RKO (cell line): Measurements from ENCODE around the gene FAM20C.

Source experiments
- DNase-seq: peaks from one replicate; pipeline ENCODE4 v3.0.0-alpha.2; 2016; ENCODE audit warnings: low spot score

FAM20C gene

DNA sequence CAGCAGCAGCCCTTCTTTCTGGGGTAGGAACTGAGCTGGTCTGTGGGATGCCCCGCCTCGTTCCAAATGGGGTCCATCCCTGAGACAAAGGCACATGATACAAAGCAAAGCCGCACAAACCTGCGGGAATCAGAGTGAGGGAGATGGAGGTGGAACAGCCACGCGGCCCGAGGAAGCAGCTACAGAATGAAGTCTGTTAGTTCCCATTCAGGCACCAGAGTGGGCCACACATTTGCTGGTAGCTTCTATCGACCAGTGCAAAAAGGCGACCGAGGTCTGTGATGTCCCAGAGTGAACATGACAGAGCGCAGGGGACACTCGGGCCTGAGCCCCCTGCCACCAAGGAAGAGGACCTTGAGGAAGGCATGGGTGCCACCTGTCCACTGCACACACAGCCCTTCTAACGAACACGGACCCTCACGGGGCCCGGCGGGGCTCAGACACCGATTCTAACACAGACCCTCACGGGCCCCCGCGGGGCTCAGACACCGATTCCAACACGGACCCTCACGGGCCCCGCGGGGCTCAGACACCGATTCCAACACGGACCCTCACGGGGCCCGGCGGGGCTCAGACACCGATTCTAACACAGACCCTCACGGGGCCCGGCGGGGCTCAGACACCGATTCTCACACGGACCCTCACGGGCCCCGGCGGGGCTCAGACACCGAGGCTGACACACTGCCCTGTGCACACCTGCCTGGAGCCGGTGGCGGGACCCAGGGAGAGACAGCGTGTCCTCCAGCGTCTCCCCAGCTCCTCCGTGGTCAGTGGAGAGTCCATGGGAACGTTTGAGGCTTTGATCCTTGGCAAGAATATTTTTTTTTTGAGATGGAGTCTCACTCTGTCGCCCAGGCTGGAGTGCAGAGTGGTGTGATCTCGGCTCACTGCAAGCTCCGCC, 32.8 kb upstream of the FAM20C start:
- no peak for DNase-seq

DNA sequence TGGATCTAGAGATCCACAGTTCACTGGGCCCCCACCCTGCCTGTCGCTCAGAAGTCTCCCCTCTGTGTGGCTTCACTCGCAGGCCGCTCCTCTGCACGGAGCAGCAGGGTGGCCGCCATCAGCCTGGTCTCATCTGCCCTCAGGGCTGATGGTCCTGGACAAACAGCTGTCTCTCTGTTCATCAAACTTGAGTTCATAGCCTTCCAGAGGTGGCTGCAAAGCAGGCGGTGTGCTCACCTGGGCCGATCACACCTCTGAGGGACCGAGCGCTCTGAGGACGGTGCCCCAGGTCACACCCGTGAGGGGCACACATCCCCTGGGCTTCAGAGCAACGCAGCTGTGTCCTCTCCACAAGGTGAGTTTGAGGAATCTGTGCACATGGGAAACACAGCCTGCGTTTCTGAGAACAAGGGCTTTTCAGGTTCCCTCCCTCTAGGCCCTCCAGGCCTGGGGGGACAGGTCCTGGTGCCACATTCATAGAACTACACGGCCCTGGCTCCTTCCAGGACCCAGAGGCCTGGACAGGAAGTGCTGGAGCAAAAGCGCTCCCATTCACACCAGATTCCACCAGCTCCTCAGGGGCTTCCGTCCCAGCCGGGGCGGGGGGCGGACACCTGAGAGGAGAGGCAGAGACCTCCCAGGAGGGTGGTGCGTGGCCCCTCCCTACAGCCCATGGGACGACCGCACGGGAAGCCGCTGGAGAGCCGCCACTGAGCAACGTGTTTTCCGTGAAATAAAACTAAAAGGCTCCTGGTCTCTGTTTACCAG, 31.2 kb upstream of the FAM20C start:
- no peak for DNase-seq

DNA sequence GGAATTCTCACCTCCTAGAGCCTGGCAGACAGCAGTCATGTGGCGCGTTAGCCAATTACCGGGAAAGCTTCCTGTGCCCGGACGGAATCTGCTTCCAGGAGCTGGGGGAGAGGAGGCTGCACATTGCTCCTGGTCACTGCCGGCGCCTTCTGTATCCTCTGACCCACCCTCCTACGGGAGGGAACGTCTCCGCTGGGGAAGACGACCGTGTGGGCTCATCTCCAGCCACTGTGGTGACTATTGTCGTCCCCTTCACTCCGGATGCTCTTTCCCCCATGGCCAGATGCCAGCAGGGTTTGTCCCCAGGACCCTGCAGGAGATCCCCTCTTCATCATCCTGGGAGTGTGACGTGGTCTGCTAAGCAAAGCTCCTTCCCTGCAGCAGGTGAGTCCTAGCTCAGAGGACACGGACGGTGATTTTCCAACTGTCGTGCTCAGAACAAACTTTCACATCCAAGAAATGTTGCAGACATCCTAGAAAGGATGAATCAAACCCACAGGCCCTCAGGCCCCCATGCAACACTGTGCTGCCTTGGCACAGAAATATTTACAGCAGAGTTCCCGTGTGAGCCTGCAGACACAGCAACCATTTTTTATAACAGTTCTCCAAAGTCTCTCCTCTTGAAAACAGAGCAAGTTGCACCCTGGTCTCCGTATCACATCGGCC, 29.6 kb upstream of the FAM20C start:
- DNase-seq, result no peak

DNA sequence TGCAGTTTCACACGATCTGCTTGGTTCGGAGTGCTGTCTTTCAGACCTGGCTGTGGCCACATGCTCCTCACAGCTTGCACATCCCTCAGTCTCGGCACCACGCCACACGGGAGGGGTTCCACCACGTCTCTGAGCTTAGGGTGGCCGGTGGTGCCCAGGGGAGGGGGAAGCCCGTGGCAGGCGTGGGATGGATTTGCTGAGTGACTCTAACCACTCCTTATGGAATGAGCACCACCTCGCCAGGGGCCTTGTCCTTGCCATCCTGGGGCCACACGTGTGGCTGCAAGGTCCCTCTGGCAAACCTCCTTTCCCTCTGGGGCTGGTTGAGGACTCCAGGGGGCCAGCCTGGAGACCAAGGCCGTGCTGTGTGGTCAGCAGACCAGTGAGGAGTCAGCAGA, 29.1 kb upstream of the FAM20C start:
- no peak for DNase-seq

DNA sequence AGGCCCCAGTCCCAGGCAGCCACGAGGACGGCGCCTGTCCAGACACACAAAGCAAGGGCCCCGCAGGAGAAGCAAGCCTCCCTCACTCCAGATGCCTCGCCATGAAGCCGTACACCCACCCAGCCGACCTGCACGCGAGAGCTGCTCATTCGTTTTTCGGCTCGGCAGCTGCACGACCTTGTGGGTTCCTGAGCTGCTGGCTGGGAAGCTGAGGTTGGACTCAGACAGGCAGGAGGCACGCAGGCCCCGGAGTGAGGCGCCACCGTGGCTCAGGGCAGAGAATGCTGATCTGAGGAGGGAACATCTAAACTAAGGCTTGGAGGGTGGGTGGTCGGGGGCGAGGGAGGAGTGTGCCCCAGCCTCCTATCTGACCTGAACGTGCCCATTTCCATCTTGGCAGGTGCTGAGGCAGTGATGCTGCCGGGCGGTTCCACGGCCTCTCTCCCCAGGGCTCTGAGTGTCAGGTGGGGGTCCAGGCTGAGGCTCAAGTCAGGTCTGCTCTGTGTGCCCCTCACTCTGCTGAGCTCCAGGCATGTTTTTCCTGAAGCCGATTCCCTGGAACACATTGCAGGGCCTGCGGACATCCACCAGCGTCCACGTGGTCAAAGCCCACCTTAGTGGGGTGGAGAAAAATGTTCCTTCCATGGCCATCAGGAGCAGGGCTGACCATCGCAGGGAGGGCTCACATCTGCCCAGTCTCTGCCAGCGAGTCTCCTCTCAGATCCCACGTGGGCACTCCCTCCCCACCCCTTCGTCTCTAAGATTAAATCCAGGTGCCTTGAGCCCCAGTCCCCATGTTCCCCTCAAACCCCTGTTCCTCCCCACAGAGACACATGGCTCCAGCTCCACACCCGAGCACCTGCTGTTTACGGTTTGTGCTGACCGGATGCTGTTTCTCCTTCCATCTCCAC, 28.1 kb upstream of the FAM20C start:
- no peak for DNase-seq

DNA sequence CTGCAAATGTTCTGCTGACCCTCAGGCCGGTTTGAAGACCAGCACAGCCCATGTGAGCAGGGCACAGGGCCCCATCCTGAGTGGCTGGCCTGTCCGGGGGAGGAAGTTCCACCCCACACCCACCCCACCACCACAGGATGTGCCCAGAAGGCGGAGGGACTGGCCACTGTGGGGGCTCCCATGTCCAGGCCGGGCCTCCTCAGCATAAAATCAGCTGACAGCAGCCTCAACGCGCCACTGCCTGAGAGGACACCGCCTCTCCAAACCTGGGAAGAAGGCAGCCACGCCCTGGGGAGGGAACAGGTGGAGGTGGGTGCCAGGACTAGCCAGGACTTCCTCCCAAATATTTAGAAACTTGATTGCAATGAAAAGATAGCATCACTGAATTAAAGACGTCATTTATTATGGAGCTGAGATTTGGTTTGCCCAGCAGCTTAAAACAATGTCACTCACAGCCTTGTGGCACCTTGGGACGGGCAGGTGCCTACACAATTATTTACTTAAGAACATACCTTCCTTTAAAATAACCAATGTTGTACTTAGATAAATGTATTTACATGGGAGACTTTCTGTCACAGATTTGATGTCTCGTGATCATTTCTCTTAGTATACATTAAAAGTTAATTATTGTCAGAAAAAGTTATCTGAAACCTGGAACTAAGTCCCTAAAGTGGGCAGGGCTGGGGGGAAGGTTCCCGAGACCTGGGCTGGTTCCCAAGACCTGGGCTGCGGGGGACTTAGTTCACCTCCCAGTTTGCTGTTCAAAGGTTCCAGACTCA, 27.3 kb upstream of the FAM20C start:
- DNase-seq, result no peak

DNA sequence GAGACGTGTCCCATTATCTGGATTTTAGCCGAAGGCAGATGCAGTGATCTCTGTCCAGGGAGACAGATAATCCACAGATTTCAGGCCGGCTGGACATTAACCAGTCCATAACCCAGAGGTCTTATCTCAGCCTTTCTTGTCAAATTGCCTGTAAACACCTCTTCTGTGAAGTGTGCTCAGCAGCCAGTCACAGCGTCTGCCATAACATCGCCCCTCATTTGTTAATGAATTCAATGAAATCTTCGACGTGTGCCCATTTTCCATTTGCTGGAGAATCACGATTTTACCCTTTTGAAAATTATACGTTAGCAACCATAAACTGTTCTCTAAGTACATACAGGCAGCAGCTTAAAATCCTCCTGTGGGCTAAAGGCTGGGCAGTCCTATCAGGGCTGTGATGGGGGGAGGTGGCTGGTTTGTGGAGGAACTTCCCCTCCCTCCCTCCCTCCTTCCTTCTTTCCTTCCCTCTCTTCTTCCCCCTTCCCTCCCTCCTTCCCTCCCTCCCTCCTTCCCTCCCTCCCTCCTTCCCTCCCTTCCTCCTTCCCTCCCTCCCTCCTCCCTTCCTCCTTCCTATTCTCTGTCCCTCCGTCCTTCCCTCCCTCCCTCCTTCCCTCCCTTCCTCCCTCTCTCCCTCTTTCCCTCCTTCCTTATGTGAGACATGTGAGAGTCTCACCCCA, 26.6 kb upstream of the FAM20C start:
- no peak for DNase-seq

DNA sequence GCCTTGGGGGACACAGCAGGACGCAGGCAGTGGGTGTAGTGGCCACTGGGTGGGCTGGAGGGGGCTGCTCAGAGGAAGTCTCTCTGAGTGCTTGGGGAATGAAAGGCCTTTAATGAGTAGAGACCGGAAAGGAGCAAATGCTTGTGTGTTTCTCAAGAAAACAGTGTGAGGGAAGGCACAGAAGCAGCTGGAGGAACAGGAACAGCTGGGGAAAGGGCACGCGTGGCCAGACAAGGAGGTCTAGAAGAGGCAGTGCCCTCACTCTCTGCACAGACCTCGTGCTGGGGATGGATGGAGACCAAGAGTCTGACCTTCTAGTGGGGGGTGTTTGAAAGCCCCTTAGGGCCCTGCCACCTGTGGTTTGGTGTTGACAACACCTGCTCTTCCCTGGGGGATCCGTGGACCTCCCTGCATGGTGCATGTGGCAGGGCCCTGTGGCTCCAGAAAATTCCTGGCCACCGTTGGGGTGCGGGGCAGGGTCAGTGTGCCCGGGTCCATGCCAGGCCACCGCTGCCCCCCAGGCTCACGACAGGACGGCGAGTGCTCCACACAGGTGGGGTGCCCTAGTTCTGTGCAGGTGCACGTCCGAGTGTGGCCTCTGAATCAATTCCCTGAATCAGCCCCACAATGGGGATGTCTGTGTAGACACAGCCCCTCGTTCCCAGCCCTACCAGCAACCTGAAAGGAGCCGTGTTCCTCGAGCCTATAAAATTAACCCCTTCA, 25.9 kb upstream of the FAM20C start:
- DNase-seq, result no peak

DNA sequence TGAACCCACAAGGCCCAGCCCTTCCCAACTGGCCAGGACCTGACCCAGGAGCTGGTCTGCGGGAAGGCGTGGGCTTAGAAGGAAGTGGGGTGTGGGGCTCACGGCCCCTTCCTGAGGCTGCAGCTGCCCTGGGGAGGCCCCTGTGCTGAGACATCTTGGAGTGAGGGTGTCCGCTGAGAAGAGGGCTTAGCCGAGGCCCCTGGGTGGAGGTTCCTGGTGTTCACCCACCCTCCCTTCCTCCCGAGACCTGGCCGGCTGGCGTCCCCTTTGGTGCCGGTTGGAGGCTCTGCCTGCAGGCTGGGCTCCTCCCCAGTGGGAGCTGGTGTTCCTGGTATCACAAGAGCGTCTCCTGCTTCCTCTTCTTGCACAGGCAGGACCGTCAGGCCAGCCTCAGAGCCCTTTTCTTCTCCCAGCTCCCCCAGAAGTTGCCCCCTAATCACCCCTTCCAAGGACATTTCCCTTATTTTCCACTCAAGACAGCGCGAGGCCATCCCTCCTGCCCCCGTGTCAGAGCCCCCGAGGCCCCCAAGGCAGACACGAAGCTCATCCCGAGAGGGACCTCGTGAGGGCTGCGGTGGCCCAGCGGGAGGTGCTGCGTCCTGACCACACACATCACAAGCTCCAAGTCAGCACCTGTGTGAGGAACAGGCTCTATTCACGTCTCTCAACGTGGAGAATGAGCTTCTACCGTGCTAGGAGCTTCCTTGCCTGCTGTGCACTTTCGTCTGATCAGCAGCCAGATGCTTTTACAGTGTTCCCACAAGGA, 25.1 kb upstream of the FAM20C start:
- DNase-seq, result no peak

DNA sequence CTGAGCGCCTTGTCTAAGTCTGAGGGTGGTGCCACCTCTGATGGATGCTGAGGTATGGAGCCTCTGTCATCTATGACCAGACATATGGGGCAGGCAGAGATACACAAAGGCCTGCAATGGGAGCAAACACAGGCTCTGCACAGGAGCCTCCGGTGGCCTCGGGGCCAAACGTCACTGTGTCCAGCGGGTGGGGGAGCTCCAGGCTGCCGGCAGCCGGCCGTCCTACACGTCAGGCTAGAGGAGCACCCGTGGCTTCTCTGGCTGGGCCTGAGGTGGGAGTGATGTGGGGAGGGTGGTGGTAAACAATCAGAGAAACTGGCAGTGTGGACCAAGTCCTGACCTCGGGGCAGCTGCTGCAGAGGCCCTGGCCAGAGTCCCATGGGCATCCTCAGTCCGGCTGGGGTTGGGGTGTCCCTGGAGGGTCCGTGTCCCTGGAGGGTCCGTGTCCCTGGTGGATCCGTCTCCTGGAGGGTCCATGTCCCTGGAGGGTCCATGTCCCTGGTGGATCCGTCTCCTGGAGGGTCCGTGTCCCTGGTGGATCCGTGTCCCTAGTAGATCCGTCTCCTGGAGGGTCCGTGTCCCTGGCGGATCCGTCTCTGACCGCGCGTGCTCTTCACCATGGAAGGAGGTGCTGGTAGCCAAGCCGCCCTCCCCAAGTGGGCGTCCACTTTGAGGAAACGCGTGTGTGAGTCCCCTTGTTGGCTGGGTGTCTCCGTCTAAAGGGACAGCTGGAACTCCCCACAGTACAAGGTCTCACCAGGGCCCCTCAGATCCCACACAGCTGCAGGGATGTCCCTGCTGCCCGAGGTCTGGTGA, 24.2 kb upstream of the FAM20C start:
- DNase-seq, result no peak

DNA sequence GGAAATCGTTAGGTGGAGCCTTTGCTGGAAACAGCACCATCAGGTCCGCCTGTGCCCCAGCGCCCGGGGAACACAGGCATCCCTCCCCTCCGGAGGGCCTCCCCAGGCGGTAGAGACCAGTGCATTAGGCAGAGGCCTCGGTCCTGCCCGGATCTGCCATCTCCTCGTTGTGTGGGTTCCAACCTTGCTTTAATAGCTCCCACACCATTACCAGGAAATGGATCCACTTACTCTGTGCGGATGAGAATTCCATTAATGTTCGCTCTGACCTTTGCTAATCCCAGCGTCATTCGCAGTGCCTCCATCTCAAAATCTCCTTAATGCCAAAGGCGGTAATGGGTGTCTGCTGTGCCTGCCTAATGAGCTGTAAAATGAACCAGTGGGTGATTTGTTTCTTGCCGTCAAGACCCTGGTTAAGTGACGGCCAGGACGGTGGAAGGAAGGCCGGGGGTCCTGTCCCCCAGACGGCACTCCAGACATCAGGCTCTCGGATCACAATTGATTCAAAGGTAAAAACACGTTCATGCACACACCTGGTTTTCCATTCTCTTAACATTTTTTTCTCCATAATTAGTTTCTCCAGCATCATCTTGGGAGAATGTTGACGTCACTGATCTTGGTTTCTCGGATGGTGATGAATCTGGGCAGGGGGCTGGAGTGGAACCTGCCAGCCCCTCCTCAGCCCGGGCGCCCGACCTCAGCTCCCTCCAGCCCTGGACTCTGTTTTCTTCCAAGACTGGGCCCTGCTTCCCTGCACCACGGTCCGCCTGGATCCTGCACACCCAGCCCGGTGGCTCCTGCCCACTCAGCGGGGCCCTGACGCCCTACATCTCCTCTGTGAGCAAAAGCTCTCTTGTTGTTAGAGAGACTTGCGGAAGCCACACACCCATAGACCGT, 22.8 kb upstream of the FAM20C start:
- DNase-seq, result no peak

DNA sequence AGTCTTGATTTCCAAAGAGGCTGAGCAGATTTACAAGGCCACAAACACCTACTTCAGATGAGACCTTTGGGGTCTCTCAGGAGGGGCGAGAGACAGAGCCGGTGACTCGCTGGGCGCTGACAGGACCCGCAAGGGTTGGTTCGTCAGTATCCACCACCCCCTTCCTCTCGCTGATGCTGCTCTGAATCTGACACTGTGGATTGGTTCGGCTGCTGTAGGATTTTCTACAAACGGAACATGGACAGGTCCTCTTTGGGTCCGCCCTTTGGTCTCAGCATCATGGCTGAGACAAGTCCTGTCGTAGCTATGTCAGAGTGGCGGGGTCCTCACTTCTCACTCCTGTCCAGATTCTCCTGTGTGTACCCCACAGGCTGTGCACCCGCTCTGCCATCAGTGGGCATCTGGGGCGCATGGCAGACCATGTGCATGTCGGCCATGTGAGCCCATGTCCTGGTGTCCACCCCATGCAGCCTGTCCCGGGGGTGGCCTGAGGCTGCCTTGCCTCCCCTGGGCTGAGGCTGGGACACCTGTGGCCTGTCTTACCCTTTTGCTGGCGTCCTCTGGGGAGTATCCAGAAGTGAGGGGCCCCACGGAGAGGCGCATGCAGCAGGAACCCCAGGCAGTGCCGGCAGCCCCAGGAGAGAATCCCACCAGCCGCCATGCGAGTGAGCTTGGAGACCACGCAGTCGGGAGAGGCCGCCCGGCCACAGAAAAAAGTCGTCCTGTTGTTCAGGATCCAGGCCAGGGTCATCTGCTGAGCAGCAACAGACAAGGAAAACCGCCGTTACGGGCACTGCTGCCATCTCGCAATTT, 21.6 kb upstream of the FAM20C start:
- DNase-seq, result no peak

DNA sequence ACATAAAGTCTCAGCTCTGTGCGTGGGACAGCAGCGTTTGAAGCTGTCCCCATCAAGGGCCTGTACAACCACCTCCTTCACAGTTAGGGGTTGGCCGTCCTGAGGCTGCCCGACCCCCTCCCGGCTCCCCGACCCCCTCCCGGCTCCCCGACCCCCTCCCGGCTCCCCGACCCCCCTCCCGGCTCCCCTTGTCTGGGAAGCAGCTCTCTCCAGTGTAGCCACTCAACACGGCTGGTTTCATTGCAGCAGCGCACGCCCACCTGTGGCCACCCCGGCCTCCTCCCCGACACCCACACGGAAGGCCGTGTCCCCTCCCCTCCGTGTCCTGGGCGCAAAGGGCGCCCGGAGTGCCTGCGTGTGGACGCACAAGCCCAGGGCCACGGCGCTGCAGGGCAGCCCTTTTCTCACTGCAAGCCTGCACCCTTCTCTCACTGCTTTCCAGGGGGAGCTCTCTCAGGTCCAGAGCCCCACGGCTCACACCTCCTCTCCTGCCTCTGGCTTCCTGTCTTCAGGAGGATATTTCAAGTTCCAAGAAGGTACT, 20.9 kb upstream of the FAM20C start:
- DNase-seq, result no peak

DNA sequence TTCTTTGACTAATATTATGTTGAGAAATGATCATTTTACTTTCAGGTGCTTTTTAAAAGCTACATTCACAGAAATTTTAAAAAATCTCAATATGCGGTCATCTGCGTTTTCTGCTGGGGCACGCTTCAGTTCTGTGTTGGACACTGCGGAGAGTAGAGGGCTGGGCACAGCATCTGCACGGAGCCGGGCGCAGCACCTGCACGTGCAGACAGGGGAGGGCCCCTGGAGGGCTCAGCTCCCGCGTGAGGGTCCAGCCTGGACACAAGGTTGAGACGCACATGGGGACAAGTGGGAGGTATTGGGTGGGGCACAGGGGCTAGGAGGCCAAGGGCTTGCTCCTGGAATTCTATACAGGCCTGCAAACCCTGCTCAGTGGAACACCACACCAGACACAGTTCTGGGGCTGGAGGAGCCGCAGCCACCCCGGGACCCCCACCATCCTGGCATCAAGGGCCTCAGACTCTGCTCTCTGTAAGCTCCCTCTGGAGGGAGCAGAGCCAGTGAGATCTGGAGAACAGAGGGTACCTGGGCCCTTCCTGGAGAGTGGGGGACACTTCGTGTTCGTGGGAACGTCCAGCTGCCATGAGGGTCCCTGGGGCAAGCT, 20.4 kb upstream of the FAM20C start:
- DNase-seq, result no peak

DNA sequence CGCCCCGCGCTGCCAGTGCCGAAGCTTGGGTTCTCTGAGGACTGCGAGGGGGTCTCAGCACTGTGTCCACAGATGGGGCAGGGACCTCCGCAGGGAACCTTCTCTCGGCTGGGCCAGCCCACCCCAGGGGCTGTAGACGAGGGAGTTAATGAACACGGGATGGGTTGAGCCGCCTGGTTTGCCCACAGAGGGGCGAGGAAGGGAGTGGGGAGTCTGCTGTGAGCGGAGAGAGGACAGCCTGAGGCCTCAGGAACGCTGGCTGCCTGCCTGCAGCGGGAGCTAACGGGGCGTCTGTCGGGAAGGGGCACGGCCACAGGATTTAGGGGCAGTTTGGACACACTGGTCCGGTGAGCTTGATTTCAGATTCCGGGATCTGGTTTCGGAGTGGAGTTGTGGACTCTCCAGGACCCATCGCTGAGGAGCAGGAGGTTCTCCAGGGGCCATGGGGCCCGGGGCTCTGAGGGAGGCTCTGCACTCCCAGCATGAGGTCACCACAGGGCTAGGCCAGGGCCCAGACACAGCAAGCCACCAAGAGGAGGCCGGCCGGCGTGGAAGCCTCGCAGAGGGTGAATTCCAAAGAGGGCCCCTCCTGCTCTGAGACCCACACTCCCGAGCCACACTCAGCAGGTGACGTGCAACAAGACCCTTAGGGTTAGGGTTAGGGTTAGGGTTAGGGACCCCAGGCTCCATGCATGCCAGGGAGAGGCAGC, 19.0 kb upstream of the FAM20C start:
- no peak for DNase-seq
